SK-N-MC (cell line): ENCODE data around the gene TECPR1.

Experiments
- EZH2 ChIP-seq: fragments of 200-600 bp; sonication (generic); IDR thresholded peaks from one replicate; pipeline ENCODE4 v1.6.1; 2017; ENCODE audit warnings: antibody characterized with exemption
- FOXP2 ChIP-seq: optimal IDR thresholded peaks from 2 replicates; pipeline ENCODE3; 2011; ENCODE audit warnings: mild to moderate bottlenecking, moderate library complexity; ENCODE audit not compliant: insufficient read depth; ENCODE audit errors: extremely low read length, control extremely low read depth

DNA sequence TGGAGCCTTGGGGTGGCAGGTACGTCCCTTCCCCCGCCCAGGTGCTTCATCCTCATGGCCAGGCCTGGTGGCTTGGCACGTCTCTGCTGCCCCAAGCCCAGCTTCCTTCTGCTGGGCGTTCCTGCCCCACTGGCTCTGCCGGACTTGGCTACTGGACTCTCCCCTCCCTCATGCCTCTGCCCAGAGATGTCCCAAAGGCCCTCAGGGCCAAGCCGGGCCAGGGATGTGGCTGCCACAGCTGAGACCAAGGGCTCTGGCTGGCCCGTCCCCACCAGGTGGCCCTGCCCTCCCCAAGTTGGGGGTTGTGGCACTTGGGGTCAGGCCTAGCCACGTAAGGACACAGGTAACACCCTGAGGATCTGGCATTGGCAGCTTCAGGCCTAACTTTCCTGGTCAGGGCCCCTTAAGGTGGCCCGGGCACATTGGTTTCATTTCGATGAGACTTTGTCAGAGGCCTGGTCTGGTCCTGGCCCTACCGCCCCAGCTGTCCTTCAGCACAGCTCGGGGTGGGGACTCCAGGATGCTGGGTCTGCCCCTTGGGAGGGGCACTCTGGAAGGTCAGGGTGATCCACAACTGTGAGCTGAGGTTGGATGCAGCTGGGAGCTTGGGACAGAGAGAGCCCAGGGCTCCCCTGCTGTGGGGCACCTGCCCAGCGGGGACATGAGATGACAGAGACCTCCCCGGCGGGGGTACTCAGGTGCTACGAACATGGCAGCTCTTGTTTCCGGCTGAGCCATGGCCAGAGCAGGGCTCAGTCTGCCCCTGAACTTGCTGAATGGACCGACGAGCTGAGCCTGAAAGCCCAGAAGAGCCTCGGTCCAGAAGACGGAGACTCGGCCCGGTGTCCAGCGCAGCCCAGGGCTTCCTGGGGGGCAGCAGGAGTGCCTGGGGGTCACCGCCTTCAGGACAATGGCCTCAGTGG lies 37.9 kb downstream of the TECPR1 start:
- TF ChIP-seq EZH2 (no peak), FOXP2 (no peak)
